Psoas muscle (tissue), 8 donors: Measurements from ENCODE around the gene PRDM15. TPM values are rescaled to one million over a fixed set of nuclear protein-coding genes. Genes with fewer than 3 reads are reported as not detected.

Experiments
- ATAC-seq, 4 donors: fragments of 200-7000 bp; cut with Tn5 transposase; one replicate each; pipeline ENCODE4 v1.9.1; 2020; ENCODE audit warnings: moderate library complexity in 3 of 4, mild to moderate bottlenecking in 2 of 4
- DNase-seq, 2 donors: peaks; one replicate each; pipeline ENCODE4 v3.0.0-alpha.2; 2020
- H3K27ac ChIP-seq: fragments of 200-600 bp; one replicate; pipeline ENCODE4 v1.8.0; 2022
- H3K27me3 ChIP-seq, 3 donors: fragments of 200-600 bp in 1 of 3; one replicate each; pipeline versions ENCODE4 v1.6.1 to v1.8.0; 2013 to 2022; ENCODE audit warnings: low read length in 2 of 3, mild to moderate bottlenecking in 2 of 3, moderate library complexity in 1 of 3; ENCODE audit not compliant: insufficient read depth in 3 of 3
- H3K36me3 ChIP-seq, 2 donors: fragments of 200-600 bp in 1 of 2; one replicate each; pipeline versions ENCODE4 v1.6.1 to v1.8.0; 2013 to 2022; ENCODE audit warnings: low read depth in 1 of 2, mild to moderate bottlenecking in 1 of 2, moderate library complexity in 1 of 2; ENCODE audit not compliant: insufficient read depth in 1 of 2
- H3K4me1 ChIP-seq: fragments of 200-600 bp; one replicate; pipeline ENCODE4 v1.8.0; 2022
- H3K4me3 ChIP-seq: fragments of 200-600 bp; one replicate; pipeline ENCODE4 v1.8.0; 2022; ENCODE audit warnings: mild to moderate bottlenecking
- H3K9me3 ChIP-seq: fragments of 200-600 bp; one replicate; pipeline ENCODE4 v1.8.0; 2022
- CTCF ChIP-seq: fragments of 200-600 bp; IDR thresholded peaks from one replicate; pipeline ENCODE4 v1.8.0; 2022; ENCODE audit warnings: antibody characterized with exemption
- WGBS, 3 donors: extraction: QIAGEN DNeasy Blood & Tissue Kit; methylation state at CpG; one replicate each; pipeline versions ENCODE4 v1.1.6 to v1.1.7; 2013; 5-methylcytosine and 5-hydroxymethylcytosine counted together
- intact Hi-C, 2 donors: fragments of 100-400 bp; cut with DNase I; formaldehyde crosslinking; loops; one replicate each; pipeline versions ENCODE4 v1.11.0 to v1.14.2; 2022
- polyA plus RNA-seq, 3 donors: library from polyadenylated mRNA; stranded (reverse); fragments of 200-250 nt; gene quantifications; one replicate each; pipeline ENCODE4 v1.2.3, GENCODE V29; 2013
- total RNA-seq, 4 donors: library from RNA; stranded (reverse); fragmentation: NEBNext Ultra II Directional in 2 of 4; extraction: Animal tissue kit (Norgen Biotek cat#: 25700) in 2 of 4; gene quantifications; one replicate each; pipeline versions ENCODE4 v1.2.1 to v1.2.4, GENCODE V29; 2021 to 2023
- donor health status: healthy with polysubstance abuse.
- donor health status: DM: no; HTN: no; CAD: no; lungs with moderate emphysema.
- donor health status: Bipolar disorder and iron deficiency.
- donor health status: healthy.
- donor health status: DM: yes; HTN: yes; CAD: no.
- donor health status: DM: no; HTN: no; CAD: no.
- donor health status: DM: no; HTN: no; CAD: no.
- donor health status: DM: yes; HTN: yes; CAD: no.

The PRDM15 gene
- total and polyA plus RNA-seq, 7 donors = 2.2 to 6.4 (median 3.7) TPM

- no peak for ATAC-seq
- H3K27ac ChIP-seq = no peak overlapping the region
- 84 to 87% (median 85%) methylated on average over 23 of the region's 23 CpGs for whole genome bisulfite sequencing, 3 donors
- peaks cover under 1 to 38% of the 10 kb centered on the region in 2 donors for H3K36me3 ChIP-seq
- no peaks in the 10 kb centered on the region for H3K4me1 ChIP-seq
- no peak for TF ChIP-seq CTCF
- no peaks in the 10 kb centered on the region for H3K9me3 ChIP-seq
- intact Hi-C loops = no loop called here
- no peaks in the 10 kb centered on the region for H3K27me3 ChIP-seq
- H3K4me3 ChIP-seq = no peak overlapping the region
- no peak for DNase-seq
Measured at GRCh38 chr21:41903559-41904351, 24.6 kb upstream of the PRDM15 start.

- 96 to 100% (median 97%) methylated on average over 8 of the region's 8 CpGs for WGBS, 3 donors
- DNase-seq = no peak
- H3K9me3 ChIP-seq = no peaks in the 10 kb centered on the region
- H3K36me3 ChIP-seq = peaks cover 0 to 38% of the 10 kb centered on the region in 2 donors
- no peak overlapping the region for H3K27ac ChIP-seq
- no peaks in the 10 kb centered on the region for H3K4me1 ChIP-seq
- H3K4me3 ChIP-seq = no peak overlapping the region
- intact Hi-C loops = no loop called here
- ATAC-seq = no peak
- H3K27me3 ChIP-seq = no peaks in the 10 kb centered on the region
- TF ChIP-seq CTCF = no peak
Measured at GRCh38 chr21:41902946-41903345, 23.8 kb upstream of the PRDM15 start.

- Histone ChIP-seq H3K9me3 (no peaks in the 10 kb centered on the region), H3K27me3 (no peaks in the 10 kb centered on the region), H3K4me1 (no peaks in the 10 kb centered on the region), H3K4me3 (no peak overlapping the region), H3K36me3 (peaks cover 0 to 30% of the 10 kb centered on the region in 2 donors), H3K27ac (no peak overlapping the region)
- no peak for ATAC-seq
- no peak for DNase-seq
- 93 to 95% (median 95%) methylated on average over 3 of the region's 3 CpGs for WGBS, 3 donors
- intact Hi-C loops = no loop called here
- no peak for TF ChIP-seq CTCF
Measured at GRCh38 chr21:41901782-41902181, 22.6 kb upstream of the PRDM15 start.

- no peak for TF ChIP-seq CTCF
- DNase-seq = no peak
- Histone ChIP-seq H3K36me3 (peaks cover 0 to 28% of the 10 kb centered on the region in 2 donors), H3K27ac (no peak overlapping the region), H3K27me3 (no peaks in the 10 kb centered on the region), H3K9me3 (no peaks in the 10 kb centered on the region), H3K4me3 (no peak overlapping the region), H3K4me1 (no peaks in the 10 kb centered on the region)
- no peak for ATAC-seq
- intact Hi-C loops = no loop called here
- WGBS, 3 donors = 77 to 85% (median 80%) methylated on average over 12 of the region's 12 CpGs
Measured at GRCh38 chr21:41901099-41901498, 22.0 kb upstream of the PRDM15 start.

- ATAC-seq (no peak), DNase-seq (no peak)
- no peaks in the 10 kb centered on the region for H3K9me3 ChIP-seq
- H3K27me3 ChIP-seq = no peaks in the 10 kb centered on the region
- peaks cover 0 to 24% of the 10 kb centered on the region in 2 donors for H3K36me3 ChIP-seq
- WGBS, 3 donors = 81 to 87% (median 82%) methylated on average over 6 of the region's 6 CpGs
- TF ChIP-seq CTCF = no peak
- H3K4me1 ChIP-seq = no peaks in the 10 kb centered on the region
- no peak overlapping the region for H3K4me3 ChIP-seq
- intact Hi-C loops = no loop called here
- no peak overlapping the region for H3K27ac ChIP-seq
Measured at GRCh38 chr21:41900401-41900800, 21.3 kb upstream of the PRDM15 start.
